ENCODE measurements around the gene HJV. TPM values are rescaled to one million over a fixed set of nuclear protein-coding genes. Genes with fewer than 3 reads are reported as not detected.

The HJV gene
- total and polyA plus RNA-seq, 8 donors: not detected

- WGBS, 5 donors: 0 to 1% (median 0%) methylated on average over 13 of the region's 13 CpGs
- intact Hi-C loops (cut with DNase I; ENCODE audit: low total_unique reads): no loop called here
- Histone ChIP-seq H3K4me1 (peaks cover 42 to 65% (median 53%) of the 10 kb centered on the region in 4 donors), H3K9me3 (no peaks in the 10 kb centered on the region), H3K4me3 (peak overlapping the region; percentile 70 to 97 (median 76)), H3K27me3 (no peaks in the 10 kb centered on the region), H3K27ac (peak overlapping the region; percentile 72 to 100 (median 97)), H3K36me3 (peaks cover 30 to 44% (median 36%) of the 10 kb centered on the region in 4 donors)
- TF ChIP-seq EP300 (IDR thresholded peaks at IDR 0.05): no peak
- peak in 1 of 4 donors; percentile 2 for TF ChIP-seq POLR2A (IDR thresholded peaks at IDR 0.05)
- TF ChIP-seq POLR2AphosphoS5 (IDR thresholded peaks at IDR 0.05): peak in 1 of 3 donors; percentile 53
- peak in 1 of 2 donors; percentile 37 for DNase-seq
These were observed 25.5 kb downstream of the HJV start for GRCh38 chr1:145995964-145996432.

DNA sequence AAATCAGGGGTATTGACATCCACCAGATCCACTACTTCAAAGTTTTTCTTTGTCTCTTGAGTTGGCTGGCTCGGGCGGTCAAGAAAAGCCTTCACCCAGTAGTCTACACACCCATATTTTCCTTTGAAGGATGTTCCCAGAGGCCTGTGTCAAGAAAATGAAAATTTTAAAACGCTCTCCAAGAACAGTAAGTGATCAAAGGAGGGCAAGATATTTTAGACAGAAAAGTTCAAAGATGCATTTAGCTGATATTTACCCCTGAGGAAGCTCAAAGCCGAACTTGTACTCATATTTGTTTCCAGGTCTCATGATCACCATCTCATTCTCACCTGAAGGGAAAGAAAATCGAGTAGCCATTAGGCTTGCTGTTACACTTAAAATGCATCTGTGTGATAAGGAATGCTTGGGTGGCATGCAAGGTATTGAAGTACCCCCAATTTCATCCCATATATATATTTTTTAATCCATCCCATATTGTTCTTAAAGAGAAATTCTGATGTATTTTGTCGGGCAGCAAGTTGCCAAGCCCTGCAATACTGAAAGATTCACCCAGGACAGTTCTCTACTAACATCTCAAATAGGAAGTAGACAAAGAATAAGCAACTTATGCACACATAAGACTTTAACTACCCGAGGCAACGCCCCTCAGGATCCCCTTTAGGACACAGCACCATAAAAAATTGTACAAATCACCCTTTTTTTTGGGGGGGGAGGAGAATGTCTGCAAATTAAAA, 26.2 kb downstream of the HJV start:
- H3K4me3 ChIP-seq: peak overlapping the region; percentile 70 to 97 (median 76)
- intact Hi-C loops (cut with DNase I; ENCODE audit: low total_unique reads): no loop called here
- no peaks in the 10 kb centered on the region for H3K27me3 ChIP-seq
- H3K27ac ChIP-seq: peak overlapping the region; percentile 72 to 100 (median 97)
- TF ChIP-seq POLR2AphosphoS5 (IDR thresholded peaks at IDR 0.05) (peak in 1 of 3 donors; percentile 48), POLR2A (IDR thresholded peaks at IDR 0.05) (no peak)
- no peaks in the 10 kb centered on the region for H3K9me3 ChIP-seq
- peaks cover 44 to 71% (median 54%) of the 10 kb centered on the region in 4 donors for H3K4me1 ChIP-seq
- DNase-seq: peak in 1 of 2 donors; percentile 23
- WGBS, 5 donors: 0 to 2% (median 0%) methylated on average over 8 of the region's 8 CpGs
- H3K36me3 ChIP-seq: peaks cover 30 to 44% (median 36%) of the 10 kb centered on the region in 4 donors

GRCh38 chr1:145994391-145995120, 27.0 kb downstream of the HJV start:
- DNase-seq: peak; percentile 43 to 47
- H3K27me3 ChIP-seq: no peaks in the 10 kb centered on the region
- 2 to 11% (median 6%) methylated on average over 9 to 10 of the region's 10 CpGs for WGBS, 5 donors
- H3K9me3 ChIP-seq: no peaks in the 10 kb centered on the region
- H3K36me3 ChIP-seq: peaks cover 30 to 44% (median 36%) of the 10 kb centered on the region in 4 donors
- TF ChIP-seq POLR2AphosphoS5 (IDR thresholded peaks at IDR 0.05) (peak in 2 of 3 donors; percentile 81 to 89), EP300 (IDR thresholded peaks at IDR 0.05) (no peak)
- intact Hi-C loops (cut with DNase I; ENCODE audit: low total_unique reads): no loop called here
- peaks cover 38 to 69% (median 49%) of the 10 kb centered on the region in 4 donors for H3K4me1 ChIP-seq
- peak overlapping the region; percentile 71 to 100 (median 97) for H3K27ac ChIP-seq
- peak overlapping the region; percentile 70 to 97 (median 76) for H3K4me3 ChIP-seq

DNA sequence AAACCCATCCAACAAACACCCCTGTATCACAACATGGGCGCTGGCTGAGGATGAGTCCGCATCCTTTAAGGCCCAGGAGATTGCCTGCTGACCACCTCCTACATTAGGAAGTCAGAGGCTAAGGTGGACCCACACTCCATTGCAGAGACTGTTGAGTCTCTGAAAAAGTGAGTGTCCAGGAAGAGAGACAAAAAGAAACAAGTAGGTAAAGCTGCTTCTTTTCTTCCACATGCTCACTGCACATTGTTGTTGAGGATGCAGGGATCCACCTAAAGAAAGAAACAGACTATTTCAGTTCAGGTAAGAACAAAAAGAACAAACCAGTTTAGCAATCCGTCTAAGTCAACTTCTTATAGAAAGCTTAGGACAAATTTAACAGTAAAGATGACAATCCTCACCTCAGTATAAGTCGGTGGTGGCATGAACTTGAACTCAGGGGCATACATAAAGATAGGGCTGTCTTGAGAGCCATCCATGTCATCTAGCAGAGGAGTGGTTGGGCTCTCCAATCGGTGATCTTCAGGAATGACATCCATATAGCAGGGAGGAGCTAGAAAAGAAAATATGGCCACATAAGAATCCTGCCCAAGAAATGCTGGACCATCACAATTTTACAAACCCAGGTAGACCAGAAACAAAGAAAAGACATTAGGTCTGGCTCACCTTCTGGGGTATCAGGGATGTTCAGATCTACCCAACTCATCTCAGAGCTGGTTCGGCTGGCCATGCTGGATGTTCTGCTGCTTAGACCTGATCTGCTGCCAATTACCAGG, 27.7 kb downstream of the HJV start:
- H3K4me3 ChIP-seq: peak overlapping the region; percentile 70 to 97 (median 76)
- peaks cover 30 to 44% (median 36%) of the 10 kb centered on the region in 4 donors for H3K36me3 ChIP-seq
- TF ChIP-seq CTCF (IDR thresholded peaks at IDR 0.05) (no peak), POLR2AphosphoS5 (IDR thresholded peaks at IDR 0.05) (peak in 2 of 3 donors; percentile 25 to 74)
- DNase-seq: peak; percentile 24 to 39
- WGBS, 5 donors: 15 to 26% (median 19%) methylated on average over 6 of the region's 6 CpGs
- no peaks in the 10 kb centered on the region for H3K9me3 ChIP-seq
- intact Hi-C loops (cut with DNase I; ENCODE audit: low total_unique reads): no loop called here
- H3K4me1 ChIP-seq: peaks cover 30 to 69% (median 43%) of the 10 kb centered on the region in 4 donors
- H3K27me3 ChIP-seq: no peaks in the 10 kb centered on the region
- H3K27ac ChIP-seq: peak overlapping the region; percentile 71 to 100 (median 97)

- H3K4me3 ChIP-seq: peak overlapping the region; percentile 70 to 97 (median 76)
- intact Hi-C loops (cut with DNase I; ENCODE audit: low total_unique reads): no loop called here
- H3K27ac ChIP-seq: peak overlapping the region; percentile 68 to 100 (median 97)
- DNase-seq: no peak
- WGBS, 5 donors: 29 to 42% (median 32%) methylated on average over 5 of the region's 5 CpGs
- TF ChIP-seq EP300 (IDR thresholded peaks at IDR 0.05): no peak
- TF ChIP-seq POLR2AphosphoS5 (IDR thresholded peaks at IDR 0.05): peak in 1 of 3 donors; percentile 8
- TF ChIP-seq CTCF (IDR thresholded peaks at IDR 0.05): no peak
- no peak for TF ChIP-seq POLR2A (IDR thresholded peaks at IDR 0.05)
- H3K36me3 ChIP-seq: peaks cover 30 to 44% (median 36%) of the 10 kb centered on the region in 4 donors
- H3K4me1 ChIP-seq: peaks cover 23 to 63% (median 40%) of the 10 kb centered on the region in 4 donors
- no peaks in the 10 kb centered on the region for H3K27me3 ChIP-seq
- H3K9me3 ChIP-seq: no peaks in the 10 kb centered on the region
These were observed 28.4 kb downstream of the HJV start for GRCh38 chr1:145992958-145993617.
